ENCODE results near the gene COTL1. TPM values are rescaled to one million over a fixed set of nuclear protein-coding genes. Genes with fewer than 3 reads are reported as not detected.

COTL1 gene
- total RNA-seq, 2 experiments from 2014 or later, result 325 to 328 TPM

GRCh38 chr16:84572096-84572495 is 45.8 kb downstream of the COTL1 start:
- CTCF ChIA-PET, result interaction anchor here (0.6 kb wide), 1 partner anchor 62 kb away, joined by 3 read pairs; no protein-coding TSS in a partner anchor
- Mint-ChIP-seq H3K27ac (no peak overlapping the region), H3K27me3 (ENCODE audit: low read depth) (no peaks in the 10 kb centered on the region), H3K4me1 (ENCODE audit: low read depth) (peaks cover 26% of the 10 kb centered on the region), H3K4me3 (no peak overlapping the region), H3K36me3 (ENCODE audit: low read depth) (peaks cover 55% of the 10 kb centered on the region), H3K9me3 (peaks cover 16% of the 10 kb centered on the region)
- DNase-seq, result no peak
- intact Hi-C loops (cut with micrococcal nuclease), result no loop called here

- Mint-ChIP-seq H3K4me3 (no peak overlapping the region), H3K36me3 (ENCODE audit: low read depth) (peaks cover 59% of the 10 kb centered on the region), H3K27me3 (ENCODE audit: low read depth) (no peaks in the 10 kb centered on the region), H3K9me3 (peaks cover 16% of the 10 kb centered on the region), H3K27ac (no peak overlapping the region), H3K4me1 (ENCODE audit: low read depth) (peaks cover 20% of the 10 kb centered on the region)
- intact Hi-C loops (cut with micrococcal nuclease), result no loop called here
- CTCF ChIA-PET, result no interaction called here
- no peak for DNase-seq
Measured at GRCh38 chr16:84571506-84571905, 46.4 kb downstream of the COTL1 start.

GRCh38 chr16:84570739-84571403 is 47.0 kb downstream of the COTL1 start:
- Mint-ChIP-seq H3K27ac (no peak overlapping the region), H3K36me3 (ENCODE audit: low read depth) (peaks cover 63% of the 10 kb centered on the region), H3K27me3 (ENCODE audit: low read depth) (no peaks in the 10 kb centered on the region), H3K9me3 (peaks cover 16% of the 10 kb centered on the region), H3K4me1 (ENCODE audit: low read depth) (peaks cover 15% of the 10 kb centered on the region), H3K4me3 (no peak overlapping the region)
- CTCF ChIA-PET, result interaction anchor here (1.4 kb wide), 1 partner anchor 52 kb away, joined by 4 read pairs; no protein-coding TSS in a partner anchor
- DNase-seq, result no peak
- intact Hi-C loops (cut with micrococcal nuclease), result no loop called here

DNA sequence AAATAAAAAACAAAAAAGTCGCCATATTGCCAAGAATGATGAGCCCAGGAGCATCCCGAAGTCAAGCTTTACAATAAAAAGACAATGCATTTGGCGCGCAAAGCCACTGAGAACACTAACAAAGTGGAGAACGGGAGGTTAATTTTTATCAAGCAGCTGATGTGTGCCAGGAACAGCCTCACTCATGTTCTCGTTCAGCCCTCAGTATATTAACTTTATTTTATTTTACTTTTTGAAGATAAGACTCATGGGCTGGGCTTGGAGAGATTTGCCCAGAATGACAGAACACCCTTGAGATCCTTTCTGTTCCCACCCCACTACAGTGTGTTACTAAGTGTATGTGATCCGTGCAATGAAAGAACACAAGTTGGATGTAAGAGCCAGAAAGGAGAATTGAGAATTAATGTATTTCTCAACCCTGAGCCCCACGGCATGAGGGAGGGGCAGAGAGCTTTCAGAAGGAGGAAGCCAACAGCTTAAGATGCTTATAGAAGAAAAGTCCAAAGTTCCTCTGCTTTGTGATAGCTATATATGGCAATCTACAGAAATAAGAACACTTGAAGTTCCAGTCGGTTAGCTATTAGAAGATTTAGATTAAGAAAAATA is 48.4 kb downstream of the COTL1 start:
- Mint-ChIP-seq H3K4me3 (no peak overlapping the region), H3K36me3 (ENCODE audit: low read depth) (peaks cover 68% of the 10 kb centered on the region), H3K27me3 (ENCODE audit: low read depth) (no peaks in the 10 kb centered on the region), H3K27ac (no peak overlapping the region), H3K9me3 (peaks cover 16% of the 10 kb centered on the region), H3K4me1 (ENCODE audit: low read depth) (peaks cover 15% of the 10 kb centered on the region)
- CTCF ChIA-PET, result interaction anchor here (1.4 kb wide), 1 partner anchor 53 kb away, joined by 4 read pairs; no protein-coding TSS in a partner anchor
- intact Hi-C loops (cut with micrococcal nuclease), result no loop called here
- DNase-seq, result no peak

- Mint-ChIP-seq H3K4me1 (ENCODE audit: low read depth) (peaks cover 15% of the 10 kb centered on the region), H3K27me3 (ENCODE audit: low read depth) (no peaks in the 10 kb centered on the region), H3K9me3 (peaks cover 16% of the 10 kb centered on the region), H3K4me3 (no peak overlapping the region), H3K36me3 (ENCODE audit: low read depth) (peaks cover 61% of the 10 kb centered on the region), H3K27ac (no peak overlapping the region)
- intact Hi-C loops (cut with micrococcal nuclease), result no loop called here
- CTCF ChIA-PET, result interaction anchor here (0.6 kb wide), 1 partner anchor 359 kb away, joined by 3 read pairs; no protein-coding TSS in a partner anchor
- DNase-seq, result no peak
Measured at GRCh38 chr16:84568066-84568465, 49.8 kb downstream of the COTL1 start.

GRCh38 chr16:84567286-84567962 is 50.5 kb downstream of the COTL1 start:
- Mint-ChIP-seq H3K4me1 (ENCODE audit: low read depth) (peaks cover 13% of the 10 kb centered on the region), H3K9me3 (peaks cover 16% of the 10 kb centered on the region), H3K27ac (no peak overlapping the region), H3K4me3 (no peak overlapping the region), H3K36me3 (ENCODE audit: low read depth) (peaks cover 57% of the 10 kb centered on the region), H3K27me3 (ENCODE audit: low read depth) (no peaks in the 10 kb centered on the region)
- DNase-seq, result no peak
- CTCF ChIA-PET, result no interaction called here
- intact Hi-C loops (cut with micrococcal nuclease), result no loop called here

DNA sequence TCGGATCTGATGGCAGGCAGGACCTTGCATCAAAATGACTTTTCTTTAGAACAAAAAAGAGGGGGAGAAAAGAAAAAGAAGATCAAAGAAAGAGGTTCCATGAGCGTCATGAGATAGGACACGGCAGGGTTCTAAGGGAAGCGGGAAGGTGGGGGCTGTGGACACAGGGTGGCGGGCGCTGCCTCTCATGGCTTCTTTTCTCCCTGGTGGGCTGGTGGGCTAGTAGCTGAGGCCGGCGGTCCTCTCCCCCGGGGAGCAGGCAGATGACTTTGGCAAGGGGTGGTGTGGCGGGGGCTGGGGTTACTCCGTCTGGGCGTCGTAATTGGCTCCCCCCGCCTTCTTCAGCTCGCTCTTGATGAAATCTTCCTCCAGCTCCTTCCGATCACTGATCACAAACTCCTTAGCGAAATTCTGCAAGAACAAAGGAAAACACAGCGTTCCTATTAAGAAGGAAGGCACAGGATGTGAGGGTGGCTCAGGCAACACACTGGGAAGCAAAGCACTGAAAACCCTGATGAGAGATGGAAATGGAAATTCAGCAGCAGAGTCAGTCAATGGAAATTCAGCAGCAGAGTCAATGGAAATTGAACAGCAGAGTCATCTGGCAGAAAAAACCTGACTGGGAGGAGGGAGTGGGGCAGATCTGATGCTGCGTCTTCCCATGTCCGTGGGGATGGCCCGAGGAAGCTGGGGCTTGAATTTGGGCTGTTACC is 51.2 kb downstream of the COTL1 start:
- Mint-ChIP-seq H3K4me3 (no peak overlapping the region), H3K36me3 (ENCODE audit: low read depth) (peaks cover 51% of the 10 kb centered on the region), H3K27ac (no peak overlapping the region), H3K9me3 (peaks cover 16% of the 10 kb centered on the region), H3K4me1 (ENCODE audit: low read depth) (peaks cover 12% of the 10 kb centered on the region), H3K27me3 (ENCODE audit: low read depth) (no peaks in the 10 kb centered on the region)
- intact Hi-C loops (cut with micrococcal nuclease), result no loop called here
- CTCF ChIA-PET, result no interaction called here
- no peak for DNase-seq

- DNase-seq, result no peak
- Mint-ChIP-seq H3K9me3 (peaks cover 12% of the 10 kb centered on the region), H3K27me3 (ENCODE audit: low read depth) (no peaks in the 10 kb centered on the region), H3K27ac (peak overlapping the region; percentile 36), H3K4me3 (no peak overlapping the region), H3K36me3 (ENCODE audit: low read depth) (peaks cover 43% of the 10 kb centered on the region), H3K4me1 (ENCODE audit: low read depth) (peaks cover 12% of the 10 kb centered on the region)
- CTCF ChIA-PET, result interaction anchor here (0.7 kb wide), 2 partner anchors 8 to 103 kb away, joined by 3 to 4 read pairs; no protein-coding TSS in a partner anchor
- intact Hi-C loops (cut with micrococcal nuclease), result no loop called here
Measured at GRCh38 chr16:84565669-84566495, 52.0 kb downstream of the COTL1 start.

DNA sequence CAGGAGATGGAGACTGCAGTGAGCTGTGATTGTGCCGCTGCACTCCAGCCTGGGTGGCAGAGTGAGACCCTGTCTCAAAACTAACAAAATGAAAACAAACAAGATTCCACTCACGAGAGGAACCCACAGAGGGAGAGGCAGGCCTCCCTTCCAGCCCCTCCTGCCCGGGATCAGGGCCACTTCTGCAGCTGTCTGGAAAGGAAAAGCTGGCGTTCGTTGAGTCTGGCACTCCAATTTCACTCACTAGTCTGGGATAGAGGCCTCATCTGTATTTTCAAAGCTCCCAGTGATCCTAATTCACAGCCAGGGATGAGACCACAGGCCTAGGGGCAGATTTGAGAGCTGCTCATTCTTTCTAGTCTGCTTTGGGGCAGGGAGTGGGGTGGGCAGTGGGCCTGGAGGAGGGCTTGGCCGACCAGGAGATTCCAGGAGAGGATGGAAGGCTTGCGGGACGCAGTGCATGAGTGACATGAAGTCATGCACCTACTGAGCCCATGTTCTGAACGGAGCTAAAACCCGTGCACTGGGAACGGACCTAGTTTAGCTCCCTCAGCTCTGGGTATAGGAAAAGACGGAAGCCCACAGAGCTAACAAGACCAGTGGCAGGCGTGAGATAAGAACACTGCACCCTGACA is 54.0 kb downstream of the COTL1 start:
- intact Hi-C loops (cut with micrococcal nuclease), result no loop called here
- H3K4me1 Mint-ChIP-seq (ENCODE audit: low read depth), result peaks cover 6% of the 10 kb centered on the region
- no peaks in the 10 kb centered on the region for H3K27me3 Mint-ChIP-seq (ENCODE audit: low read depth)

DNA sequence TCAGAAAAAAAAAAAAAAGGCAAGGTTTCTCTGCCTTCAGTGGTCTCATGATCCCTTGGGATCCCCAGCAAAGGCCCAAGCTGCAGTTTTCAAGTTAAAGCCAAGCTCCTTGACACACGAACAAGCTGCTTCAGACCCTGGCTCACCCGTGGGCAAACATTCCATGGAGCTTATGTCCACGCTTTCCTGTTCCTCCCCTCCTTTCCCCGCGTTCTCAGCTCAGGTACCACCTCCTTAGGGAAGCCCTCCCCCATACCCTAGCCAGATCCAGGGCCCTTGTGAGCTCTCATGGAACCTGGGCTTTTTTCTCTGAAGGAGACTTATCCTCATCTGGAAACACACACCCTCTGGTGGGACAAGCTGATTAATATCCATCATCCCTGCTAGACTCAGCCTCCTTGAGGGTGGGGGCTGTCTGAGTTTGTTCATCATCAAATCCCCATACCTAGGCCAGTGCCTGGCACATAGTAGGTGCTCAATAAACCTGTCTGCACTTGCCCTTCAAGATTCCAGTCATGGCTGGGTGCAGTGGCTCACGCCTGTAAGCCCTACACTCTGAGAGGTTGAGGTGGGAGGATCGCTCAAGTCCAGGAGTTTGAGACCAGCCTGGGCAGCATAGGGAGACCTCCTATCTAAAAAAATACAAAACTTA is 54.7 kb downstream of the COTL1 start:
- H3K27ac Mint-ChIP-seq, result peak overlapping the region; percentile 13
- CTCF ChIA-PET, result interaction anchor here (0.6 to 1.4 kb wide), 5 partner anchors 23 to 163 kb away, joined by 3 to 6 read pairs (median 3); no protein-coding TSS in a partner anchor
- H3K36me3 Mint-ChIP-seq (ENCODE audit: low read depth), result peaks cover 23% of the 10 kb centered on the region
- no peaks in the 10 kb centered on the region for H3K27me3 Mint-ChIP-seq (ENCODE audit: low read depth)
- no peak overlapping the region for H3K4me3 Mint-ChIP-seq
- H3K4me1 Mint-ChIP-seq (ENCODE audit: low read depth), result peaks cover under 1% of the 10 kb centered on the region
- intact Hi-C loops (cut with micrococcal nuclease), result no loop called here
- DNase-seq, result no peak
- H3K9me3 Mint-ChIP-seq, result no peaks in the 10 kb centered on the region

More for the DNA sequence above, 54.0 kb downstream of the COTL1 start:
- Mint-ChIP-seq H3K9me3 (no peaks in the 10 kb centered on the region), H3K36me3 (ENCODE audit: low read depth) (peaks cover 29% of the 10 kb centered on the region), H3K27ac (no peak overlapping the region), H3K4me3 (no peak overlapping the region)
- CTCF ChIA-PET, result interaction anchor here (0.7 to 1.4 kb wide), 4 partner anchors 22 to 162 kb away, joined by 3 to 6 read pairs (median 4); no protein-coding TSS in a partner anchor
- no peak for DNase-seq
